Right ventricle myocardium superior (tissue), 1 donor: ENCODE results near the gene RFXANK. TPM values are rescaled to one million over a fixed set of nuclear protein-coding genes. Genes with fewer than 3 reads are reported as not detected.

Experiments used
- total RNA-seq: library from RNA; stranded (reverse); fragmentation: NEBNext Ultra II Directional; extraction: Animal tissue kit (Norgen Biotek cat#: 25700); gene quantifications from one replicate; pipeline ENCODE4 v1.2.1, GENCODE V29; 2021
- donor health status: DM: no; HTN: yes; CAD: no; lungs with severe emphysema.

Gene RFXANK
- total RNA-seq, 1 donor from 2014 or later, result 33.9 TPM

Other genes with a start within 250 kb of the RFXANK start
- 58.8 TPM for gene SUGP2, start 158.7 kb upstream of the RFXANK start, total RNA-seq
- 15.1 TPM for gene ARMC6, start 158.7 kb upstream of the RFXANK start, total RNA-seq
- 27.2 TPM for gene SLC25A42, start 128.3 kb upstream of the RFXANK start, total RNA-seq
- 23.0 TPM for gene TMEM161A, start 53.8 kb upstream of the RFXANK start, total RNA-seq
- gene MEF2B, start 22.0 kb upstream of the RFXANK start, total RNA-seq, result 0.83 TPM
- gene BORCS8, start 106 bp upstream of the RFXANK start, total RNA-seq, result 21.0 TPM
- 5.9 TPM for gene NR2C2AP, start 11.2 kb downstream of the RFXANK start, total RNA-seq
- not detected for gene NCAN, start 19.7 kb downstream of the RFXANK start, total RNA-seq
- gene TM6SF2, start 81.0 kb downstream of the RFXANK start, total RNA-seq, result 0.32 TPM
- 37.2 TPM for gene SUGP1, start 128.3 kb downstream of the RFXANK start, total RNA-seq
- gene MAU2, start 128.6 kb downstream of the RFXANK start, total RNA-seq, result 32.8 TPM
- gene GATAD2A, start 213.4 kb downstream of the RFXANK start, total RNA-seq, result 24.3 TPM